ENCODE measurements around the gene TFIP11. TPM values are rescaled to one million over a fixed set of nuclear protein-coding genes. Genes with fewer than 3 reads are reported as not detected.

TFIP11 gene
- total RNA-seq, 2 experiments from 2014 or later = 111 TPM

GRCh38 chr22:26517429-26517828 is 5.2 kb upstream of the TFIP11 start:
- Mint-ChIP-seq H3K27me3 (no peaks in the 10 kb centered on the region), H3K4me1 (ENCODE audit: low read depth) (peaks cover 14% of the 10 kb centered on the region), H3K9me3 (no peaks in the 10 kb centered on the region), H3K27ac (no peak overlapping the region), H3K36me3 (ENCODE audit: low read depth) (peaks cover 6% of the 10 kb centered on the region), H3K4me3 (no peak overlapping the region)
- no peak for ATAC-seq (ENCODE audit: poor library complexity)
- Histone ChIP-seq H3K27me3 (ENCODE audit: control insufficient read depth in 1 of 2, insufficient read depth in 2 of 2, low read length in 2 of 2) (no peaks in the 10 kb centered on the region), H3K36me3 (ENCODE audit: insufficient read depth, low read length) (no peaks in the 10 kb centered on the region), H3K9me3 (ENCODE audit: control insufficient read depth in 1 of 2, insufficient read depth in 1 of 2, low read length in 2 of 2) (no peaks in the 10 kb centered on the region), H3K4me1 (ENCODE audit: insufficient read depth, low read length) (peaks cover 7% of the 10 kb centered on the region), H3K27ac (ENCODE audit: low read depth in 1 of 2, low read length in 2 of 2) (no peak overlapping the region), H3K4me3 (ENCODE audit: low read length) (no peak overlapping the region)
- TF ChIP-seq CTCF (IDR thresholded peaks at IDR 0.05) = no peak
- ChIA-PET CTCF (interaction anchor here (0.7 kb wide), 1 partner anchor 30 kb away, joined by 3 read pairs; no protein-coding TSS in a partner anchor), POLR2A (no interaction called here)
- DNase-seq = no peak
- intact Hi-C loops (cut with DNase I, micrococcal nuclease) = no loop called here

DNA sequence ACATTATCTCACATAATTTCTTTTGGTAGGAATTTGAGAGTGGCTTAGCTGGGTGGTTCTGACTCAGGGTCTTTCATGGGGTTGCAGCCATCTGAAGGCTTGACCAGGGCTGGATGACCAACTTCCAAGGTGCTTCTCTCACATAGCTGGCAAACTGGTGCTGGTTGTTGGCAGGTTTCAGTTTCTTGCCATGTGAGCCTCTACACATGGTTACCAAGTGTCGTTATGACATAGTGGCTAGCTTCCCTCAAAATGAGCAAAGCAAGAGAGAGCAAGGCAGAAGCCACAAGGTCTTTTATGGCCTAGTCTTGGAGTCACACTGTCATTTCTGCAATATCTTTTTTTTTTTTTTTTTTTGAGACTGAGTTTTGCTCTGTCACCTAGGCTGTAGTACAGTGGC is 4.2 kb upstream of the TFIP11 start:
- Mint-ChIP-seq H3K27me3 (no peaks in the 10 kb centered on the region), H3K36me3 (ENCODE audit: low read depth) (peaks cover 15% of the 10 kb centered on the region), H3K9me3 (no peaks in the 10 kb centered on the region), H3K4me3 (no peak overlapping the region), H3K4me1 (ENCODE audit: low read depth) (peaks cover 23% of the 10 kb centered on the region), H3K27ac (no peak overlapping the region)
- no peak overlapping the region for H3K27ac ChIP-seq (ENCODE audit: low read depth in 1 of 2, low read length in 2 of 2)
- ChIA-PET POLR2A (no interaction called here), CTCF (interaction anchor here (0.7 kb wide), 1 partner anchor 149 kb away, joined by 3 read pairs; no protein-coding TSS in a partner anchor)
- DNase-seq = no peak
- ATAC-seq (ENCODE audit: poor library complexity) = no peak
- H3K9me3 ChIP-seq (ENCODE audit: control insufficient read depth in 1 of 2, insufficient read depth in 1 of 2, low read length in 2 of 2) = no peaks in the 10 kb centered on the region
- no peaks in the 10 kb centered on the region for H3K36me3 ChIP-seq (ENCODE audit: insufficient read depth, low read length)
- no peaks in the 10 kb centered on the region for H3K27me3 ChIP-seq (ENCODE audit: control insufficient read depth in 1 of 2, insufficient read depth in 2 of 2, low read length in 2 of 2)
- peaks cover 15% of the 10 kb centered on the region for H3K4me1 ChIP-seq (ENCODE audit: insufficient read depth, low read length)
- H3K4me3 ChIP-seq (ENCODE audit: low read length) = no peak overlapping the region
- intact Hi-C loops (cut with DNase I, micrococcal nuclease) = no loop called here
- TF ChIP-seq CTCF (IDR thresholded peaks at IDR 0.05) = no peak

GRCh38 chr22:26515931-26516330 is 3.7 kb upstream of the TFIP11 start:
- ATAC-seq (ENCODE audit: poor library complexity) (no peak), DNase-seq (no peak)
- intact Hi-C loops (cut with DNase I, micrococcal nuclease) = no loop called here
- H3K4me1 ChIP-seq (ENCODE audit: insufficient read depth, low read length) = peaks cover 21% of the 10 kb centered on the region
- no peaks in the 10 kb centered on the region for H3K27me3 ChIP-seq (ENCODE audit: control insufficient read depth in 1 of 2, insufficient read depth in 2 of 2, low read length in 2 of 2)
- no peaks in the 10 kb centered on the region for H3K9me3 ChIP-seq (ENCODE audit: control insufficient read depth in 1 of 2, insufficient read depth in 1 of 2, low read length in 2 of 2)
- no peaks in the 10 kb centered on the region for H3K36me3 ChIP-seq (ENCODE audit: insufficient read depth, low read length)
- ChIA-PET POLR2A (interaction anchor here (1.4 kb wide), 1 partner anchor 14 kb away, joined by 4 read pairs; no protein-coding TSS in a partner anchor), CTCF (interaction anchor here (0.7 kb wide), 1 partner anchor 148 kb away, joined by 3 read pairs; no protein-coding TSS in a partner anchor)
- Mint-ChIP-seq H3K4me3 (no peak overlapping the region), H3K27me3 (no peaks in the 10 kb centered on the region), H3K36me3 (ENCODE audit: low read depth) (peaks cover 21% of the 10 kb centered on the region), H3K4me1 (ENCODE audit: low read depth) (peaks cover 29% of the 10 kb centered on the region), H3K9me3 (no peaks in the 10 kb centered on the region), H3K27ac (no peak overlapping the region)
- no peak overlapping the region for H3K4me3 ChIP-seq (ENCODE audit: low read length)
- no peak for TF ChIP-seq CTCF (IDR thresholded peaks at IDR 0.05)
- H3K27ac ChIP-seq (ENCODE audit: low read depth in 1 of 2, low read length in 2 of 2) = no peak overlapping the region

Measured in CD4-positive, alpha-beta T cell (primary cell).